ENCODE results near the gene LRRC75B. TPM values are rescaled to one million over a fixed set of nuclear protein-coding genes. Genes with fewer than 3 reads are reported as not detected.
A peak's percentile ranks its signal among the peaks of the same experiment; 100 is the strongest.

LRRC75B gene
- total and polyA plus RNA-seq, 2 donors from 2014 or later: 23.4 to 47.6 TPM

GRCh38 chr22:24588757-24589481, 4.0 kb downstream of the LRRC75B start:
- intact Hi-C loops (cut with DNase I): no loop called here
- DNase-seq: peak in 2 of 5 donors; percentile 58 to 65
- Histone ChIP-seq H3K36me3 (ENCODE audit: control insufficient read depth in 2 of 3, insufficient read depth in 3 of 3, low read length in 3 of 3) (peaks cover 0 to 12% (median 3%) of the 10 kb centered on the region in 3 donors), H3K4me1 (ENCODE audit: control insufficient read depth in 2 of 3, insufficient read depth in 2 of 3, low read depth in 1 of 3, low read length in 3 of 3) (peaks cover under 1 to 13% (median 4%) of the 10 kb centered on the region in 3 donors), H3K9me3 (ENCODE audit: control insufficient read depth in 2 of 3, insufficient read depth in 1 of 3, low read length in 3 of 3) (no peaks in the 10 kb centered on the region), H3K27ac (ENCODE audit: low read depth in 2 of 2, low read length in 2 of 2) (no peak overlapping the region), H3K27me3 (ENCODE audit: control insufficient read depth, insufficient read depth, low read length) (no peaks in the 10 kb centered on the region), H3K4me3 (ENCODE audit: low read length in 3 of 3) (no peak overlapping the region), H3K9ac (ENCODE audit: low read length in 3 of 3) (no peak overlapping the region)
- no peak for FAIRE-seq
- TF ChIP-seq CTCF (IDR thresholded peaks at IDR 0.05; ENCODE audit: borderline replicate concordance, extremely low read depth, insufficient read depth): no peak

GRCh38 chr22:24588381-24588756, 4.5 kb downstream of the LRRC75B start:
- H3K9me3 ChIP-seq (ENCODE audit: control insufficient read depth in 2 of 3, insufficient read depth in 1 of 3, low read length in 3 of 3): no peaks in the 10 kb centered on the region
- DNase-seq: peak; percentile 59 to 97 (median 72)
- no peak overlapping the region for H3K27ac ChIP-seq (ENCODE audit: low read depth in 2 of 2, low read length in 2 of 2)
- FAIRE-seq: no peak
- no peak overlapping the region for H3K9ac ChIP-seq (ENCODE audit: low read length in 3 of 3)
- H3K36me3 ChIP-seq (ENCODE audit: control insufficient read depth in 2 of 3, insufficient read depth in 3 of 3, low read length in 3 of 3): peaks cover 0 to 12% (median 3%) of the 10 kb centered on the region in 3 donors
- intact Hi-C loops (cut with DNase I): no loop called here
- peaks cover 3 to 10% (median 5%) of the 10 kb centered on the region in 3 donors for H3K4me1 ChIP-seq (ENCODE audit: control insufficient read depth in 2 of 3, insufficient read depth in 2 of 3, low read depth in 1 of 3, low read length in 3 of 3)
- H3K4me3 ChIP-seq (ENCODE audit: low read length in 3 of 3): no peak overlapping the region
- H3K27me3 ChIP-seq (ENCODE audit: control insufficient read depth, insufficient read depth, low read length): no peaks in the 10 kb centered on the region
- TF ChIP-seq CTCF (IDR thresholded peaks at IDR 0.05; ENCODE audit: borderline replicate concordance, extremely low read depth, insufficient read depth): no peak

- DNase-seq (peak in 1 of 5 donors; percentile 48), FAIRE-seq (no peak)
- H3K9me3 ChIP-seq (ENCODE audit: control insufficient read depth in 2 of 3, insufficient read depth in 1 of 3, low read length in 3 of 3): no peaks in the 10 kb centered on the region
- peaks cover 0 to 12% (median 3%) of the 10 kb centered on the region in 3 donors for H3K36me3 ChIP-seq (ENCODE audit: control insufficient read depth in 2 of 3, insufficient read depth in 3 of 3, low read length in 3 of 3)
- no peak for TF ChIP-seq CTCF (IDR thresholded peaks at IDR 0.05; ENCODE audit: borderline replicate concordance, extremely low read depth, insufficient read depth)
- H3K27me3 ChIP-seq (ENCODE audit: control insufficient read depth, insufficient read depth, low read length): no peaks in the 10 kb centered on the region
- intact Hi-C loops (cut with DNase I): no loop called here
- no peak overlapping the region for H3K27ac ChIP-seq (ENCODE audit: low read depth in 2 of 2, low read length in 2 of 2)
- no peak overlapping the region for H3K4me3 ChIP-seq (ENCODE audit: low read length in 3 of 3)
- H3K9ac ChIP-seq (ENCODE audit: low read length in 3 of 3): no peak overlapping the region
- H3K4me1 ChIP-seq (ENCODE audit: control insufficient read depth in 2 of 3, insufficient read depth in 2 of 3, low read depth in 1 of 3, low read length in 3 of 3): peaks cover 3 to 10% (median 5%) of the 10 kb centered on the region in 3 donors
Observed at GRCh38 chr22:24587948-24588347, 4.9 kb downstream of the LRRC75B start.
